Hypothalamus (tissue), 51 donors: ENCODE results near the gene FOXP1.

Experiments used
- DNase-seq, 51 donors: peaks; one replicate each; lab custom pipeline; 2025; lab: John Stamatoyannopoulos, UW

FOXP1 gene

GRCh38 chr3:71299160-71299559 lies 284.4 kb downstream of the FOXP1 start:
- DNase-seq, result no peak

DNA sequence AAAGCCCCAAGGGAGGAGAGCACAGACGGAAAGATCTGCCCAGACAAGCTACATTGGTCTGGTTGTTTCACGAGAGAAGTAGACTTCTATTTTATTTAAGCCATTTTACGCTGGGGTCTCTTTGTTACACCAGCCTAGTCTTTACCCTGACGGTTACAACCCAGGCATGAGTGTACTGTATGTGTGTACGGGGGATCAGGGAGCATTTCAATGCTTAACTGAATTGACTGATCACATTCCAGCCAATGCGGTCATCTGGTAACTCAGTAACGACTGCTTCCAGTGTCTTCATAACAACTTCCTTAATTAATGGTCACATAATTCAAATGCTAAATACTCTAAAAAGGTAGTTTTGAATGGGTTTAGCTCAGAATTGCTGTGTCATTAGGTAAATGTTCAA lies 288.6 kb downstream of the FOXP1 start:
- no peak for DNase-seq

- DNase-seq, result no peak
Measured at GRCh38 chr3:71290301-71290700, 293.2 kb downstream of the FOXP1 start.

DNA sequence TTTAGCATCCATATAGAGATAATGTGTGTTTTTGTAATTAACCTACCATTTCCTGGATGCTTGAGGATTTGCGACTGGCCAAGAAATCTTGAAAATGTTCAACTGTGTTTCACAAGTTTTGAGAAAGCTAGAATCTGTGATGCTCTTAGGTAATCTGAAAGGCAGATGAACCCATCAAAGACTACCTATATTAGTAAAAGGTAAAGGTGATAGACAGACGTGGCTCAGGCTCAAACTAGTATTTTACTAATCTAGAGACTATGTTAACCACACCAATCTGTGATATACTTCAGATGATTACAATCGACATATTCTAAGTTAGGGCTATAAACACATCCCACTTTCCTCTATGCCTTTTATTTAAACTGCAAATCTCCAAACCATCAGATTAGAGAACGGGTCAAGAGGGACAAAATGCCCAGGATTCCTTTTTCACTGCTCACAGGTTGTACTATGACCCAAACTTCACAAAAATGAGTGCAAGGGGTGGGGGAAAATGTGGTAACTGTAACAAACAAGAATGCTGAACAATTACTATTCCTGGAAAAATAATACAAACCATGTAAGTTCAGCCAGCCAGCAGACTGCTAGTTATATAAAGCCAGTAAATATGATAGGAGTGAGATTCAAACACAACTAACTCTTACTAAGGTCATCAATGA lies 295.1 kb downstream of the FOXP1 start:
- no peak for DNase-seq

DNA sequence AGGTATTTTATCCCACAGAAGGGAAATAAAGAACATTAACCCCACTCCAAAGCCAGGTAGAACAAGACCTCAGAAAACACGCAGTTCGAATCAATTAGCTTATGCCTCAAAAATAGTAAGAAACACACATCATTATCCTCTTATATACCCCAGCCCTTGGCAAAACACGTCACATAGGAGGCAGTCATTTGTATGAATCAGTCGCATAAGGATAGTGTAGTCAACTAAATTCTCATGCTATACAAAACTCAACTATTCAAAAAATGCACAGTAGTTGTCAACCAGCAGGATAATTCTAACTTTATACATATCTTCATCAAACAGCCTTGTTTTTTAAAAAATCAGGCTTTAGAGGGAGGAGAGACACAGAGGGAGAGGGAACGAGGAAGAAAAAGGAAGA lies 298.4 kb downstream of the FOXP1 start:
- no peak for DNase-seq

DNA sequence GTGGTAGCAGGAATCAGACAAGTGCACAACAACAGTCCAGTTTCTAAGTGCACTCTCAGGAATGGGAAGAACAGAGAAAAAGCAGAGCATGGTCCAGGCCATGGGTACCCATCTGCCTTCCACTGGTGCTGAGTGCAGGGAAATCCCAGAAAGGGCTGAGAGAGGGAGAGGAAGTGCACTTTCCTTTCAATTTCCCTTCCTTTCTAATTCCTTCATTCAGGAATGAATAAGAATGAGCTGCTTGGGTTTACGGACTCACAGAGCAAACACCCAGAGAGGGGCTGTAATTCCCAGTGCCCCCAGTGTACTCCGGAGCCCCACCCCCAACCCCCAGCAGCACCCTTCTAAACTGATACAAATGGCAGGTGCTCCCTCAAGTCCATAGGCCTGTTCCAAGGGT lies 300.6 kb downstream of the FOXP1 start:
- no peak for DNase-seq

DNA sequence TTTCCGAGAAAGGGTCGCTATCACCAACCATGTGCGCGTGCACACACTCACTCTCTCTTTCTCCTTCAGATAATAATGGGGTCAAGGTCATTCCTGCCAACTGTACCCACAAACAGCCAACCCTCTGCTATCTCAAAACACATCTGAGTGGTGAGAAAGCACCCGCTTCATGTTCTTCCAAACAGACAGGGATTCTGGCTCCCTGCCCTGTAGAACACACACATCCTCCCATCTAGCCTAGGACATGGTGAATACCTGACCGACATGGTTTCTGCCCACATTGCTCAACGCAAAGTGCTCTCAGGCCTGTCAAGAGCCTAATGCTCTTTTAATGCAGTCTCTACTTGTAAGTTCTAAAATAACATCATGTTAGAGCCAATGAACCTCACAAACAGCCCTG lies 302.2 kb downstream of the FOXP1 start:
- no peak for DNase-seq

DNA sequence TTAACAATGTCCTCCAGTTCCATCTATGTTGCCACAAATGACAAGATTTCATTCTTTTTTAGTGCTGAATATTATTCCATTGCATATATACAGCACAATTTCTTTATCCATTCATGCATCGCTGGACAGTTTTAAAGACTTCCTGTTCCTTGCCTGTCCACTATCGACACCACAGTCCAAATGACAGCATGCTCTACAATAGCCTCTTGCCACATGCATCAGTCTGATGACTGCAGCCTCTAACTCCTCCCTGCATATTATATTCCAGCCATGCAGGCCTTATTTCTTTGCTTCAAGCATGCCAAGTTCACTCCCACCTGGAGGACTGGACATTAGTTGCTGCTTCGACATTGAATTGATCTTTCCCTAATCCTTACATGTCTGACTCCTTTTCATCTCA lies 306.2 kb downstream of the FOXP1 start:
- DNase-seq, result no peak

GRCh38 chr3:71276531-71276930 lies 307.0 kb downstream of the FOXP1 start:
- no peak for DNase-seq

GRCh38 chr3:71273453-71273852 lies 310.1 kb downstream of the FOXP1 start:
- DNase-seq, result no peak

DNA sequence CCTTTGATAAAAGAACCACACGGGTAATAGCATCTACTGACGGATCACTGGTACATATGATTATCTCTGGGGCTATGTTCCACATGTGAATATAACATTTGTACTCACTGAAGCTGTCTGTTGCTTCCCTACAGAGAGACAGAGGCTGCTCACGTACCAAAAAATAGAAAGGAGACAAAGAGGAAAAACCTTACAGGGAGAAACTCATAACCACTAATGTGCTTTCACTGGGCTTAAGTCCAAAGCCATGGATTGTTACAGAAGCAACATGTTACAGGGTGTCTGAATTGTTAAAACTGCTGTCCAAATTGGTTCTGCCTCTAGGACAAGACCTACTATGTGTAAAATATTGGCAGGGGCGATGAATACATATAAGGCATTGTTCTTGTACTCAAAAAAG lies 311.9 kb downstream of the FOXP1 start:
- no peak for DNase-seq

DNA sequence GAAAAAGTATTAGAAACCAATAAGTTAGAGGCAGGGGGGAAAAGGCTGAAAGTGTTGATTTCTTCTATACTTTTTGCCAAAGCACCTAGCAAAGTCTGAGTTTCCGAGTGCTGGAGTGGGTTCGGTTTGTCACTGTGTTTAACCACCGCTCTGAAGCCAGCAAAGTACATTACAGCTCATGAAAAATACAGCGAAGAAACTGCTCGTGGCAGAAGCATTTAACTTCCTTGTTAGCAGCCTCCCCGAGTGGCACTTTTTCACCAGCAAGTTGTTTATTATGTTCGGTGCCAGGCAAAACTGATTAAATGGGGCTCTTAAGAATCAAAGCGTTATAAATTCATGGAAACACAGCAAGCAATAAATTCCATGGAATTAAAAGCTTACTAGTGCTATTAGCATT lies 313.6 kb downstream of the FOXP1 start:
- peak in 1 of 51 donors; percentile 4 for DNase-seq

GRCh38 chr3:71268462-71268999 lies 315.0 kb downstream of the FOXP1 start:
- DNase-seq, result no peak

DNA sequence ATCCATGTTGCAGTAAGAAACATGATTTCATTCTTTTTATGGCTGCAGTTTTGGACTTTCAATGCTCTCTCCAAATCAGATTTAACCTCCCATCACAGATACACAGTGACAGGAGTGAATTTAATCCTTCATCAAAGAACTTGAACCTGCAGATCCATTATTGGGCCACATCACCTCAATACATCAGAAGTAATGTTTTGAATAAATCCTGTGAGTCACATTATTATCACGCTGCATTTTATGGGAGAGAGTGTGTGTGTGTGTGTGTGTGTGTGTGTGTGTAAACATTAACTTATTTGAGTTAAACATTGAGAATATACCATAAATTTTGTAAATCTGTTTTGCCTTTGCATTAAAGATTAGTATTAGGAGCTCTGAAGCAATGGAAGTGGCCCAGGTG lies 316.7 kb downstream of the FOXP1 start:
- no peak for DNase-seq

DNA sequence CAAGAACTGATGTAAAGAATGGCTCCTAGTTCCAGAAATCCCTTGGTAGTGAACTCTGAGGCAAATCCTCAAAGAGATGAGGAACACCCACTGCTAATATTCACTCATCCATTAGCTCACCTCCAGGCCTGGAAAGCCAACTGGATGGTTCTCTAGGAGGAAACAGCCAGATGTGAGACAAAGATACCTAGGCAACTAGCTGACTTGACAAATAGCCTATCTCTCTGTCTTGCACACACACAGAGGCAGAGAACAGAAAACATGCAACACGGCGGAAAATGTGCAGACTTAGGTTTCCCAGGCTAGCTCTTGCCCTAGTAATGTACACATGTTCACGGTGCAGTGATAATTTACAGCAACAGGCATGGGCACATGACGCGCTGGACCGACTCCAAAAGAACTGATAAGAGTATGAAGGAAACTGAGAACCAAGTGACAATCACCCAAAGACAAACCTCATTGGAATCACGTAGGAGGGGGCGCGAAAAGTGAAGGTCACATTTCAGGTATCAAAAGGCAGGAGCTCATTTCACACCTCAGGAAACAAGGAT lies 318.1 kb downstream of the FOXP1 start:
- DNase-seq, result no peak

- no peak for DNase-seq
Measured at GRCh38 chr3:71264840-71265239, 318.7 kb downstream of the FOXP1 start.

DNA sequence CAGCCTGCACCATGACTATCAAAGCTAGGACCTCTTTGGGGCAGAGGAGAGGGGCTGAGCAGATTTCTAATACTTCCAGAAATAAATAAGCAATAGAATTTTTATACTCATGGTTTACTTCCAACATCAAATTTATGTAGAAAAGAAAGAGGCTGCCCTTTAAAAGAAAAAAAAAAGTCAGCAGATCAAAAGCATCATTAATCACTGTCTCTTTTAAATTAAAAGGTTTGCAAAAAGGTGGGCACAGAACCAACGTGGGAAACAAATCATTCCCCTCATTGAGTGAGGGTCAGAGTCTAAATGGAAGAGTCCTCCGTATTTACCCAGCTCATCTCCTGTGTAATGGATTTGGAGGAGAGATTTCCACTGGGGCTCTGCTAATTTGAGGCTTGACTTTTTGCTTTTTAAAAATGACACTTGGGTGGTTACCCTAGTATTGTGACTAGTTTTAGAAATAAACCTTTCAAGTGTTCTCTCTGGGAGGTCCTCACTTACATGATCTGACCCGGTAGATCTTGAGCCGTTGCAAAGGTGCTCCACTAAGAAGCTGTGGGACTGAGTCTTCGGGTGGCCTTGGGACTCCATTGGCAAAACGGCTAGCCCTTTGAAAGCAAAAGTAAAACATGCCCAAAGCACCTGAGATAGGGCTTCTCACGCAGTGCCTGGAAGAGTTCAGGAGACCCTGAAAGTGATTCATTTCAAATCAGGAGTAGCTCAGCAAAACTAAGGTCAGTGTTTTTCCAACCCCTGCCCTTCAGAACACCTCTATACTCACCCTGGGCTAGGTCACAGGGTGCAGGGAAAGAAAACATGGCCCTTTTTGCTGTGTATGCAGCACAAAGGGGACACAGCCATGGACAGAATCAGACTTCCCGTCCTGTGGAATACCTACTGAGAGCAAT lies 320.9 kb downstream of the FOXP1 start:
- no peak for DNase-seq

GRCh38 chr3:71260782-71261181 lies 322.7 kb downstream of the FOXP1 start:
- no peak for DNase-seq

GRCh38 chr3:71258526-71258925 lies 325.0 kb downstream of the FOXP1 start:
- no peak for DNase-seq

DNA sequence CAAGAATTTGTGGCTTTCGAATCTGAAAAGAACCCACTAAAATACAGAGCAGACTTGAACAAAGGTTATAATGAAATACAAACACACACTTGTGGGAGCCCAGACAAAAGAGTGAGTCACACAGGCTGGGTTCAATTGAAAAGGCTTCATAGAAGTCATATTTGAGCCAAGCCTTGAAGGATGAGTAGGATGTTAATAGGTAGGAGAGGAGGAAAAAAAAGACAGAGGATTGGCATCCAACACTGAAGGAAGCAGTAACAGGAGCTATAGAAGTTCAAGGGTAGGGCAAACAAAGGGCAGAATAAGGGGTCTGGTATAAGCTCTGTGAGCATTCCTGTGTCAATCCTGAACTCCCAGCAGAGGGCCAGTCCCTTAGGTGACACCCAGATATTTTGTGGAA lies 325.4 kb downstream of the FOXP1 start:
- DNase-seq, result peak in 2 of 51 donors; percentile 1 to 54

- no peak for DNase-seq
Measured at GRCh38 chr3:71255498-71255897, 328.0 kb downstream of the FOXP1 start.
